Mononuclear cell (primary cell): ENCODE results near the gene SPNS1. TPM values are rescaled to one million over a fixed set of nuclear protein-coding genes. Genes with fewer than 3 reads are reported as not detected.
"Not testable (repeated sequence)": the region's sequence is repeated elsewhere in the genome, so short reads cannot be mapped to it uniquely, and the experiment has no call there.

ENCODE experiments used
- H3K27me3 ChIP-seq: 2 replicates; pipeline ENCODE4 v1.6.0; 2011; ENCODE audit warnings: low read length, control low read depth; ENCODE audit not compliant: insufficient read depth
- H3K4me1 ChIP-seq: 2 replicates; pipeline ENCODE4 v1.5.1; 2011; ENCODE audit warnings: mild to moderate bottlenecking, low read length, control low read depth; ENCODE audit not compliant: insufficient read depth
- H3K4me3 ChIP-seq: 2 replicates; pipeline ENCODE4 v1.5.1; 2011; ENCODE audit warnings: mild to moderate bottlenecking, low read length, moderate library complexity
- H3K9me3 ChIP-seq: 2 replicates; pipeline ENCODE4 v1.5.1; 2011; ENCODE audit warnings: low read depth, mild to moderate bottlenecking, control low read depth, low read length
- total RNA-seq: library from RNA; depleted of rRNA; stranded (reverse); fragments of >200 nt; gene quantifications from one replicate; pipeline ENCODE4 v1.2.3, GENCODE V29; 2012

The SPNS1 gene
- total RNA-seq, 1 donor: 18.7 TPM

GRCh38 chr16:28998837-28999236 lies 24.3 kb downstream of the SPNS1 start:
- Histone ChIP-seq H3K27me3 (no peaks in the 10 kb centered on the region), H3K4me1 (peaks cover 6% of the 10 kb centered on the region), H3K9me3 (no peaks in the 10 kb centered on the region), H3K4me3 (no peak overlapping the region)

GRCh38 chr16:28999577-28999976 lies 25.0 kb downstream of the SPNS1 start:
- peaks cover 6% of the 10 kb centered on the region for H3K4me1 ChIP-seq
- no peaks in the 10 kb centered on the region for H3K9me3 ChIP-seq
- H3K4me3 ChIP-seq: no peak overlapping the region
- H3K27me3 ChIP-seq: no peaks in the 10 kb centered on the region

GRCh38 chr16:29000019-29000418 lies 25.4 kb downstream of the SPNS1 start:
- Histone ChIP-seq H3K4me1 (peaks cover 6% of the 10 kb centered on the region), H3K4me3 (no peak overlapping the region), H3K9me3 (no peaks in the 10 kb centered on the region), H3K27me3 (no peaks in the 10 kb centered on the region)

GRCh38 chr16:29004496-29005139 lies 30.0 kb downstream of the SPNS1 start:
- H3K27me3 ChIP-seq, H3K9me3 ChIP-seq, H3K4me3 ChIP-seq: not testable (repeated sequence)
- H3K4me1 ChIP-seq: peaks cover 27% of the 10 kb centered on the region

GRCh38 chr16:29007730-29008593 lies 33.4 kb downstream of the SPNS1 start:
- peaks cover 48% of the 10 kb centered on the region for H3K4me1 ChIP-seq
- H3K4me3 ChIP-seq: no peak overlapping the region
- H3K9me3 ChIP-seq: no peaks in the 10 kb centered on the region
- H3K27me3 ChIP-seq: no peaks in the 10 kb centered on the region

- Histone ChIP-seq H3K27me3 (no peaks in the 10 kb centered on the region), H3K4me1 (peaks cover 60% of the 10 kb centered on the region), H3K4me3 (no peak overlapping the region), H3K9me3 (no peaks in the 10 kb centered on the region)
Measured at GRCh38 chr16:29009050-29009837, 34.7 kb downstream of the SPNS1 start.

GRCh38 chr16:29009838-29010166 lies 35.2 kb downstream of the SPNS1 start:
- H3K4me3 ChIP-seq: no peak overlapping the region
- no peaks in the 10 kb centered on the region for H3K9me3 ChIP-seq
- H3K27me3 ChIP-seq: no peaks in the 10 kb centered on the region
- peaks cover 65% of the 10 kb centered on the region for H3K4me1 ChIP-seq

GRCh38 chr16:29011112-29011511 lies 36.5 kb downstream of the SPNS1 start:
- Histone ChIP-seq H3K4me3 (no peak overlapping the region), H3K27me3 (no peaks in the 10 kb centered on the region), H3K9me3 (no peaks in the 10 kb centered on the region), H3K4me1 (peaks cover 77% of the 10 kb centered on the region)

- H3K4me3 ChIP-seq: no peak overlapping the region
- H3K9me3 ChIP-seq: no peaks in the 10 kb centered on the region
- peaks cover 78% of the 10 kb centered on the region for H3K4me1 ChIP-seq
- H3K27me3 ChIP-seq: no peaks in the 10 kb centered on the region
Measured at GRCh38 chr16:29011851-29012250, 37.3 kb downstream of the SPNS1 start.

GRCh38 chr16:29012913-29013553 lies 38.5 kb downstream of the SPNS1 start:
- Histone ChIP-seq H3K4me3 (no peak overlapping the region), H3K9me3 (no peaks in the 10 kb centered on the region), H3K4me1 (peaks cover 69% of the 10 kb centered on the region), H3K27me3 (no peaks in the 10 kb centered on the region)

- Histone ChIP-seq H3K4me1 (peaks cover 54% of the 10 kb centered on the region), H3K27me3 (no peaks in the 10 kb centered on the region), H3K9me3 (no peaks in the 10 kb centered on the region), H3K4me3 (no peak overlapping the region)
Measured at GRCh38 chr16:29014561-29015069, 40.0 kb downstream of the SPNS1 start.

- H3K4me1 ChIP-seq: peaks cover 20% of the 10 kb centered on the region
- H3K27me3 ChIP-seq: no peaks in the 10 kb centered on the region
- no peak overlapping the region for H3K4me3 ChIP-seq
- no peaks in the 10 kb centered on the region for H3K9me3 ChIP-seq
Measured at GRCh38 chr16:29022196-29022595, 47.6 kb downstream of the SPNS1 start.

GRCh38 chr16:29023279-29024277 lies 49.0 kb downstream of the SPNS1 start:
- Histone ChIP-seq H3K4me1 (peaks cover 20% of the 10 kb centered on the region), H3K4me3 (no peak overlapping the region), H3K27me3 (no peaks in the 10 kb centered on the region), H3K9me3 (no peaks in the 10 kb centered on the region)

GRCh38 chr16:29024278-29024677 lies 49.7 kb downstream of the SPNS1 start:
- H3K4me1 ChIP-seq: peaks cover 26% of the 10 kb centered on the region

More at GRCh38 chr16:29024278-29024677, 49.7 kb downstream of the SPNS1 start:
- no peaks in the 10 kb centered on the region for H3K9me3 ChIP-seq
- no peaks in the 10 kb centered on the region for H3K27me3 ChIP-seq
- no peak overlapping the region for H3K4me3 ChIP-seq
